H1 (cell line): ENCODE measurements around the gene CHI3L2.

Experiments used
- EP300 ChIP-seq, 2 experiments: IDR thresholded peaks; 1 replicate in 1 of 2; 2 replicates in 1 of 2; pipeline ENCODE4 v1.6.1; 2011 to 2012; ENCODE audit warnings: low read depth in 2 of 2, low read length in 2 of 2, mild to moderate bottlenecking in 2 of 2, borderline replicate concordance in 1 of 2, inconsistent platforms in 1 of 2, moderate library complexity in 1 of 2
- TF ChIP-seq, protein P1 (sequence below), 3 experiments: IDR thresholded peaks; 1 replicate in 2 of 3; 2 replicates in 1 of 3; pipeline versions ENCODE4 v1.5.1 to v1.6.1; 2011; ENCODE audit warnings: low read length in 3 of 3, mild to moderate bottlenecking in 3 of 3, inconsistent platforms in 2 of 3, low read depth in 1 of 3, moderate library complexity in 1 of 3; ENCODE audit not compliant: insufficient read depth in 1 of 3; ENCODE audit errors: control extremely low read depth in 1 of 3

DNA sequence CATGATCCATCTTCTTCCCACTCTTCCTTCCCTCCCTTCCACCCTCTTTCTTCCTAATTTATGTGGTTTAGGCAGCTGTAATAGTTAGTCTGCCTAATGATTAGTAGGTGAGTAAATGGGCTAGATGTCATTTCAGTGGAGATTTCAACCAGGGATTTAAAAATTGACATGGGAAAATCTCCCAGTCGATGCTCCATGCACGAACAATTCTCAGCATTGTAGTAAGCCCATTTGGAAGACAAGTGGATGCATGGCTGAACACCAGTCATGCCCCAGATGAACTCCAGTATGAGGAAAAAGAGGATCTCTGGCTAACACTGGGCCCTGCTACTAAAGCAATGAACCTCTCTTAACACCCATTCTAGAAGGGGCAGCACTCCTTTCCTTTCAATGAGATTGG is 25.3 kb downstream of the CHI3L2 start:
- TF ChIP-seq EP300 (IDR thresholded peaks at IDR 0.05; ENCODE audit: borderline replicate concordance in 1 of 2, low read depth in 2 of 2, low read length in 2 of 2), result no peak
- TF ChIP-seq, protein P1, sequence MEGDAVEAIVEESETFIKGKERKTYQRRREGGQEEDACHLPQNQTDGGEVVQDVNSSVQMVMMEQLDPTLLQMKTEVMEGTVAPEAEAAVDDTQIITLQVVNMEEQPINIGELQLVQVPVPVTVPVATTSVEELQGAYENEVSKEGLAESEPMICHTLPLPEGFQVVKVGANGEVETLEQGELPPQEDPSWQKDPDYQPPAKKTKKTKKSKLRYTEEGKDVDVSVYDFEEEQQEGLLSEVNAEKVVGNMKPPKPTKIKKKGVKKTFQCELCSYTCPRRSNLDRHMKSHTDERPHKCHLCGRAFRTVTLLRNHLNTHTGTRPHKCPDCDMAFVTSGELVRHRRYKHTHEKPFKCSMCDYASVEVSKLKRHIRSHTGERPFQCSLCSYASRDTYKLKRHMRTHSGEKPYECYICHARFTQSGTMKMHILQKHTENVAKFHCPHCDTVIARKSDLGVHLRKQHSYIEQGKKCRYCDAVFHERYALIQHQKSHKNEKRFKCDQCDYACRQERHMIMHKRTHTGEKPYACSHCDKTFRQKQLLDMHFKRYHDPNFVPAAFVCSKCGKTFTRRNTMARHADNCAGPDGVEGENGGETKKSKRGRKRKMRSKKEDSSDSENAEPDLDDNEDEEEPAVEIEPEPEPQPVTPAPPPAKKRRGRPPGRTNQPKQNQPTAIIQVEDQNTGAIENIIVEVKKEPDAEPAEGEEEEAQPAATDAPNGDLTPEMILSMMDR (IDR thresholded peaks at IDR 0.05; ENCODE audit: control extremely low read depth in 1 of 3, insufficient read depth in 1 of 3, low read depth in 1 of 3, low read length in 3 of 3), result no peak
